ENCODE data around the gene STK32A.

Gene STK32A

DNA sequence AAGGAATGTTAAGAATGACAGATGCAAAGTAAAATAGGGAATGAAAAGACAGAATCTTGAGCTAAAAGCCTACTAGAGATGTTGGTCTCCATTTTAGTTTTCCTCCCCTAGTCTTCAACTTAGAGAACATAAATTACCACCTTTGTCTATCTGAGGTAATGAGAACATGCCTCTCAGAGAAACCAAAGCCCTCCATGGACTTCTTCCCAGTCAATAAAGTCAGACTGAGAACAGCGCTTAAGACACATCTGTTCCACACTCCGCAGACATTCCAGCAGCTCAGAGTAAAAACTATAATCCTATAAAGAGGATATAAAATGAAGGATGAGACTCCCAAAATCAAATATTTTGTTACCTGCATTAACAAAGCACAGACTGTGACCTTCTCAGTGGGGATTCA lies 195.8 kb downstream of the STK32A start:
- DNase-seq = no peak

DNA sequence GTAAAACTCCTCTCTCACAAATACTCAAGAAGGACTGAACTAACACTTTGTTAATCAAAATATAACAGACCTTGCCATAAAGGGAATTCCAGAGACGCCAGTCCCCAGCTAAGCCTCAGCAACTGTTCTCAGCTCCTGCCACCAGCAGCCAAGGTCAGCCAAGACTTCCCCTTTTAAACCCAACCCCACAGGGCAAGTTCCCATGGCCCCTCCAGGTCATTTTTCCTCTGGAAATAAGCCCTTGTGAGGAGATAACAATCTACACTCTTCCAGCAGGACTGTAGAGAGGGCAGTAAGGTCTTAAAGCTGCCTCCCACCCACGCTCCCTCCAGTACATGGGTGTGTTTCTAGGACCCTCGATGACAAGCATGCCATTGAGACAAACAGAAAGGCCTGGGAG lies 196.8 kb downstream of the STK32A start:
- DNase-seq = no peak

DNA sequence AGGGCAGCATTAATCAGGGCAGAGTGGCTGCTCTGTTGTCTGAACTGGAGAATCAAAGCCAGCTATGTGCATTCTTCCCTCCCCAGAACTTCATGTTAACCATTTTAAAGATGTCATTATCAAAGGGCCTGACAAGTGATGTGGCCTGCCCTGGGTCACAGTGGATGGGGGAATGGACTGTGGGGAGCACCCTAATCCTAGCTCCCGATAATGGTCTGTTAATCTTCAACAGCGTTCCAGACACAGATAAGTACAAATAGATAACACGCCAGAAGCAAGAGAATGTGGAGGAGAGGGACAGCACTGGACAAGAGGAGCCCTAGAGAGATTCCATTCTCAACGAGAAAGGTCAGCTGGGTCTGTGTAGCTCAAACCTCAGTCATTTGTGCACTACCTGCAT lies 197.5 kb downstream of the STK32A start:
- no peak for DNase-seq

DNA sequence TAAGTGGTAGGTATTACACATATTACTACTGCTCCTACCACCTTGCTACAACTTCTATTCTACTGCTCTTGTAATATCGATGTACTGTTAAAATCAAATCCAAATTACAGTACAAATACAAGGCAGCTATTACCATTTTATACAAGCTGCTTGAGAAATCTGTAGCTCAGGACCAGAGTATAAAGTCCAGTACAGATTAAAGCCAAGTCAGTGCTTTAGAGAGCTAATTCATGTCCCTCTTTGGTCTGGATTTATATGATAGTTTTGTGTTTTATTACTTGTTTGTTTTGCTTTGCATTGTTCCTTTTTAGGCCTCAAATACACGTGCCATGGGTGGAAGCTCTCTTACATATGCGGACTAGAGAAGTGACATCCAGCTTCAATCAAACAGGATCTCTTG lies 199.2 kb downstream of the STK32A start:
- DNase-seq = no peak

DNA sequence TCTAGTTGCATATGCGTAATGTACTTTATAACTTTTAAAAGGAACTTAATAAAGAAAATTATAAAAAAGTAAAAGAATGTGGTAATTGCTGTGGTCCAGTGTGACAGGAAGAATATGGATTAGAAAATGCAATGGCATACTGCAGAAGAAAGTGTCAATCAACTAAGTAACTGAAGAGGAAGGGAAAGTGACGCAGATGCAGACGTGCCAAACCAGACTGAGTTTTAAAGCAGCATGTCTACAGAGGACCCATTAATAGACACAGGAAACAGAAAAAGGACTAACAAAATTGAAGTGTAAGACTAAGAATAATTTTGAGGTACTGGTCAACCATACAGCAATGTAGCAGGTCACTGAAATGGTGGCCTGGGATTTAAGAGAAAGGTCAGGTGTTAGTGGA lies 201.8 kb downstream of the STK32A start:
- DNase-seq = no peak

DNA sequence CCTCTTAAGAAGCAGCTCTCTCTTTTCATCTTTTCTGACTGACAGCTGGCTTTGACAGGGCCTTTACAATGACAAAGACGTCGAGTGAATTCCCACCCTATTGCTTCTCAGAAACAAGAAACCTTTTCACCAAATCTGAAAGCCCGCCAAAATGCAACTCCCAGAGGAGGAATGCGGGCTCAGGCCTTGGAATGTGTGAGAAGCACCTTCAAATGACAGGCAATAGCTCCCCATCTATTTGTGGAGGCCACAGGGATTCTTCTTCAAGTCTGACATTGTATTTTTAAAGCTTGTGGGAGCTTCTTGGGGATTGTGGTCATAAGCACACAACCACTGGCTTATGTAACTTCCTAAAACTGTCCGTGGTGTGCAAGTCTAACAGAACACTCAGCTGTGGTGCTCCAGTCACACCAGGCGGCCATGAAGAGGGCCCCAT lies 202.4 kb downstream of the STK32A start:
- no peak for DNase-seq

Measured in NCI-H1092 (cell line).